Measurements from ENCODE around the gene CERK. TPM values are rescaled to one million over a fixed set of nuclear protein-coding genes. Genes with fewer than 3 reads are reported as not detected.

The CERK gene
- total and polyA plus RNA-seq, 2 of the 13 experiments (the other 11 are each of a cell fraction or from before 2014, with no cell fraction given), result 40.3 to 41.9 TPM

DNA sequence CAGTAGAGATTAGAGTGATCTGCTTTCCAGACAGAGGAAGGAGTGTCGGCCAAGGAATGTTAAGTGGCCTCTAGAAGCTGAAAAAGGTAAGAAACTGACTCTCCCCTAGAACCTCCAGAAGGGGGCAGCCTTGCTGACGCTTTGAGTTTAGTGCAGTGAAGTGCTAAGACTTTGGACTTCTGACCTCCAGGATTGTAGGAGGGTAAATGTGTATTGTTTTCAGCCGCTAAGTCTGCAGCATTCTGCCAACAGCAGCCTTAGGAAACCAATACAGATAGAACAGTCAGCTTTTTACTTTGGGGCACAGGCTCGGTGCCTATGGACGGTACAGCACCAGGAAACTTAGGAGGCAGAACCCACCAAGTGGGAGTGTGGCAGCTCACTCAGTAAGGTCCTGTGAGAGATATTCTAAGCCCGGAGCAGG lies 20.8 kb upstream of the CERK start (continued):
- TF ChIP-seq ZBTB3 (CRISPR knock-in tag; IDR thresholded peaks at IDR 0.05; ENCODE audit: borderline replicate concordance, low read depth) (0 out of 2 replicates have a peak, but pooled peaks have one; percentile 30), TBX2 (CRISPR knock-in tag; IDR thresholded peaks at IDR 0.05; ENCODE audit: borderline replicate concordance) (0 out of 2 replicates have a peak, but pooled peaks have one; percentile 33), ZNF891 (CRISPR knock-in tag; IDR thresholded peaks at IDR 0.05) (no peak), MXI1 (IDR thresholded peaks at IDR 0.05; ENCODE audit: borderline replicate concordance, low read depth, low read length) (no peak; the same call in 2 of the 3 replicates), SOX13 (IDR thresholded peaks at IDR 0.05) (no peak), SOX13 (CRISPR knock-in tag; conservative IDR thresholded peaks at IDR 0.05 in 1 of 2, IDR thresholded peaks at IDR 0.05 in 1 of 2) (peak in 1 of 2 experiments; percentile 90; a peak in 2 of 4 replicates), ZNF768 (CRISPR knock-in tag; IDR thresholded peaks at IDR 0.05) (no peak), ZNF12 (CRISPR knock-in tag; IDR thresholded peaks at IDR 0.05) (peak; percentile 43; the same call in 1 of the 2 replicates), MXD4 (CRISPR knock-in tag; IDR thresholded peaks at IDR 0.05) (no peak), MIER2 (CRISPR knock-in tag; IDR thresholded peaks at IDR 0.05) (0 out of 2 replicates have a peak, but pooled peaks have one; percentile 14), EHMT2 (IDR thresholded peaks at IDR 0.05; ENCODE audit: borderline replicate concordance, low read depth, low read length) (no peak), ZBTB42 (CRISPR knock-in tag; IDR thresholded peaks at IDR 0.05) (no peak), ZNF816 (CRISPR knock-in tag; IDR thresholded peaks at IDR 0.05; ENCODE audit: borderline replicate concordance) (no peak), SYNCRIP (IDR thresholded peaks at IDR 0.05; ENCODE audit: insufficient read depth, low read depth, low read length) (no peak), ZNF256 (CRISPR knock-in tag; conservative IDR thresholded peaks at IDR 0.05) (no peak)
- TF ChIP-seq, protein P1, sequence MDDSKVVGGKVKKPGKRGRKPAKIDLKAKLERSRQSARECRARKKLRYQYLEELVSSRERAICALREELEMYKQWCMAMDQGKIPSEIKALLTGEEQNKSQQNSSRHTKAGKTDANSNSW (CRISPR knock-in tag; IDR thresholded peaks at IDR 0.05; ENCODE audit: borderline replicate concordance), result no peak
- TF ChIP-seq, protein P2, sequence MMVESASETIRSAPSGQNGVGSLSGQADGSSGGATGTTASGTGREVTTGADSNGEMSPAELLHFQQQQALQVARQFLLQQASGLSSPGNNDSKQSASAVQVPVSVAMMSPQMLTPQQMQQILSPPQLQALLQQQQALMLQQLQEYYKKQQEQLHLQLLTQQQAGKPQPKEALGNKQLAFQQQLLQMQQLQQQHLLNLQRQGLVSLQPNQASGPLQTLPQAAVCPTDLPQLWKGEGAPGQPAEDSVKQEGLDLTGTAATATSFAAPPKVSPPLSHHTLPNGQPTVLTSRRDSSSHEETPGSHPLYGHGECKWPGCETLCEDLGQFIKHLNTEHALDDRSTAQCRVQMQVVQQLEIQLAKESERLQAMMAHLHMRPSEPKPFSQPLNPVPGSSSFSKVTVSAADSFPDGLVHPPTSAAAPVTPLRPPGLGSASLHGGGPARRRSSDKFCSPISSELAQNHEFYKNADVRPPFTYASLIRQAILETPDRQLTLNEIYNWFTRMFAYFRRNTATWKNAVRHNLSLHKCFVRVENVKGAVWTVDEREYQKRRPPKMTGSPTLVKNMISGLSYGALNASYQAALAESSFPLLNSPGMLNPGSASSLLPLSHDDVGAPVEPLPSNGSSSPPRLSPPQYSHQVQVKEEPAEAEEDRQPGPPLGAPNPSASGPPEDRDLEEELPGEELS (CRISPR knock-in tag; IDR thresholded peaks at IDR 0.05), result peak; percentile 65
- TF ChIP-seq, protein P3, sequence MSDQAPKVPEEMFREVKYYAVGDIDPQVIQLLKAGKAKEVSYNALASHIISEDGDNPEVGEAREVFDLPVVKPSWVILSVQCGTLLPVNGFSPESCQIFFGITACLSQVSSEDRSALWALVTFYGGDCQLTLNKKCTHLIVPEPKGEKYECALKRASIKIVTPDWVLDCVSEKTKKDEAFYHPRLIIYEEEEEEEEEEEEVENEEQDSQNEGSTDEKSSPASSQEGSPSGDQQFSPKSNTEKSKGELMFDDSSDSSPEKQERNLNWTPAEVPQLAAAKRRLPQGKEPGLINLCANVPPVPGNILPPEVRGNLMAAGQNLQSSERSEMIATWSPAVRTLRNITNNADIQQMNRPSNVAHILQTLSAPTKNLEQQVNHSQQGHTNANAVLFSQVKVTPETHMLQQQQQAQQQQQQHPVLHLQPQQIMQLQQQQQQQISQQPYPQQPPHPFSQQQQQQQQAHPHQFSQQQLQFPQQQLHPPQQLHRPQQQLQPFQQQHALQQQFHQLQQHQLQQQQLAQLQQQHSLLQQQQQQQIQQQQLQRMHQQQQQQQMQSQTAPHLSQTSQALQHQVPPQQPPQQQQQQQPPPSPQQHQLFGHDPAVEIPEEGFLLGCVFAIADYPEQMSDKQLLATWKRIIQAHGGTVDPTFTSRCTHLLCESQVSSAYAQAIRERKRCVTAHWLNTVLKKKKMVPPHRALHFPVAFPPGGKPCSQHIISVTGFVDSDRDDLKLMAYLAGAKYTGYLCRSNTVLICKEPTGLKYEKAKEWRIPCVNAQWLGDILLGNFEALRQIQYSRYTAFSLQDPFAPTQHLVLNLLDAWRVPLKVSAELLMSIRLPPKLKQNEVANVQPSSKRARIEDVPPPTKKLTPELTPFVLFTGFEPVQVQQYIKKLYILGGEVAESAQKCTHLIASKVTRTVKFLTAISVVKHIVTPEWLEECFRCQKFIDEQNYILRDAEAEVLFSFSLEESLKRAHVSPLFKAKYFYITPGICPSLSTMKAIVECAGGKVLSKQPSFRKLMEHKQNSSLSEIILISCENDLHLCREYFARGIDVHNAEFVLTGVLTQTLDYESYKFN (CRISPR knock-in tag; conservative IDR thresholded peaks at IDR 0.05), result peak; percentile 82
- TF ChIP-seq, protein P4, sequence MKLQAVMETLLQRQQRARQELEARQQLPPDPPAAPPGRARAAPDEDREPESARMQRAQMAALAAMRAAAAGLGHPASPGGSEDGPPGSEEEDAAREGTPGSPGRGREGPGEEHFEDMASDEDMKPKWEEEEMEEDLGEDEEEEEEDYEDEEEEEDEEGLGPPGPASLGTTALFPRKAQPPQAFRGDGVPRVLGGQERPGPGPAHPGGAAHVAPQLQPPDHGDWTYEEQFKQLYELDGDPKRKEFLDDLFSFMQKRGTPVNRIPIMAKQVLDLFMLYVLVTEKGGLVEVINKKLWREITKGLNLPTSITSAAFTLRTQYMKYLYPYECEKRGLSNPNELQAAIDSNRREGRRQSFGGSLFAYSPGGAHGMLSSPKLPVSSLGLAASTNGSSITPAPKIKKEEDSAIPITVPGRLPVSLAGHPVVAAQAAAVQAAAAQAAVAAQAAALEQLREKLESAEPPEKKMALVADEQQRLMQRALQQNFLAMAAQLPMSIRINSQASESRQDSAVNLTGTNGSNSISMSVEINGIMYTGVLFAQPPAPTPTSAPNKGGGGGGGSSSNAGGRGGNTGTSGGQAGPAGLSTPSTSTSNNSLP (IDR thresholded peaks at IDR 0.05; ENCODE audit: low read depth, low read length), result peak; percentile 53; the same call in 1 of the 2 replicates
- TF ChIP-seq, protein P5, sequence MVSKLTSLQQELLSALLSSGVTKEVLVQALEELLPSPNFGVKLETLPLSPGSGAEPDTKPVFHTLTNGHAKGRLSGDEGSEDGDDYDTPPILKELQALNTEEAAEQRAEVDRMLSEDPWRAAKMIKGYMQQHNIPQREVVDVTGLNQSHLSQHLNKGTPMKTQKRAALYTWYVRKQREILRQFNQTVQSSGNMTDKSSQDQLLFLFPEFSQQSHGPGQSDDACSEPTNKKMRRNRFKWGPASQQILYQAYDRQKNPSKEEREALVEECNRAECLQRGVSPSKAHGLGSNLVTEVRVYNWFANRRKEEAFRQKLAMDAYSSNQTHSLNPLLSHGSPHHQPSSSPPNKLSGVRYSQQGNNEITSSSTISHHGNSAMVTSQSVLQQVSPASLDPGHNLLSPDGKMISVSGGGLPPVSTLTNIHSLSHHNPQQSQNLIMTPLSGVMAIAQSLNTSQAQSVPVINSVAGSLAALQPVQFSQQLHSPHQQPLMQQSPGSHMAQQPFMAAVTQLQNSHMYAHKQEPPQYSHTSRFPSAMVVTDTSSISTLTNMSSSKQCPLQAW (CRISPR knock-in tag; IDR thresholded peaks at IDR 0.05), result peak; percentile 69

Data from HepG2 (cell line).